ENCODE results near the gene ATP6V1B1.

Gene ATP6V1B1

DNA sequence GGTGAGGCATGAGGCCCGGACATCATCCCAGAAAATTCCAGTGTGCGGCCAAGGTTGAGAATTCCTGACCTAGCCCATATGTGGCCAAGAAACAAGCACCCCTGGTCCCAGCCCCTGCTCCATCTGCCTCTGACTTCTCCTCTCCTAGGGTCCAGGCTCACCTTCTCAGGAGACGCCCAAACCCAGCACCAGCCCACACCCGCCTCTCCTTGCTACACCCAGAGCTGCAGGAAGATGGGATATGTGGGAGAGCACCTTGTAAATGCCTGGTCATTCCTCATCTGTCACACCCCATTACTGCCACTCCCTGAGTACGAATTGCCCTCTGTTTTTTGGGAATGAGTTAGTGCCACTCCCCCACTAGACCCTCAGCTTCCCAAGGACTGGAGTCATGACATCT is 7.3 kb upstream of the ATP6V1B1 start:
- DNase-seq, result no peak

DNA sequence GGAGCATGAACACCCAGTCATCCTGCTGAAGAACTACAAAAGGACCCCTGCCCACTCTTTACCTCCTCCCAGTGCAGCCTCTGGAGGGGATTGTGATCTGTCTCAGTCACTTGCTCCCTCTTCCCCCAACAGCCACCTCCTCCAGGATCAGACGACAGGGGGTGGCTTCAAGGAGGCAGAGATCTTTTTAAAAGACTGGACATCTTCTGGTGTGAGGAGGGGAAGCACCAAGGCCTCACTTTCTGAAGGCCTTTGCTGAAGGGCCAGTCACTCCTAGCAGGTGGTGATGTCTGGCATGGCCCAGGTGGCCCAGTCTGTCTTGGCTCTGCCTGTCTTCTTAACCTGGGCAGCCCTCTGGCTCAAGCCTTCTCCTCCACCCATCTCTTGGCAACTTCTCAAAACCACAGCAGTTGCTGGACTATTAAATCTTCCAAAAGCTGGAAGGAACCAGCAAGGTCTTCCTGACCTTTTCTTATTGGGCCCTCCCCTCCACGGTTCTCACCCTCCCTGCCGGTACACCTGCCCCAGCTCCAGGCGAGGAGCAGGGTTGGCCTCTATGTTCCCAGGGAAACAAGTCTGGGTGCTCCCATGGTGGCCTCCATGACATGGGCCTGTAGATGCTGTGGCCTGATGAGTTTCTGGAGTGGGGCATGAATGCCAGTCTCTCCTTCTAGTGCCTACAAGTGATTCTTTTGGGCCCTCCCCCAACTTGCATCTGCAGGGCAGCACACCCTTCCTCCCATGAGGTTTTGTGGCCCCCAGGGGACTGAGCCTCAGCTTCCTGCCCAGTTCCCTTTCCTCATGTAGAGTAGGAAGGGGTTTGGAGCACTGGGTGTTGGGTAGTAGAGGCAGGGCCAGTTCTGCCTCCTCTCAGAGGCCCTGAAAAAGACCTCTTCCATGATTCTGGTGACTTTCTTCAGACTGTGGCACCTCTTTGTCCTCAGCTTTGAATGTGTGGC is 5.0 kb upstream of the ATP6V1B1 start:
- DNase-seq, result no peak

DNA sequence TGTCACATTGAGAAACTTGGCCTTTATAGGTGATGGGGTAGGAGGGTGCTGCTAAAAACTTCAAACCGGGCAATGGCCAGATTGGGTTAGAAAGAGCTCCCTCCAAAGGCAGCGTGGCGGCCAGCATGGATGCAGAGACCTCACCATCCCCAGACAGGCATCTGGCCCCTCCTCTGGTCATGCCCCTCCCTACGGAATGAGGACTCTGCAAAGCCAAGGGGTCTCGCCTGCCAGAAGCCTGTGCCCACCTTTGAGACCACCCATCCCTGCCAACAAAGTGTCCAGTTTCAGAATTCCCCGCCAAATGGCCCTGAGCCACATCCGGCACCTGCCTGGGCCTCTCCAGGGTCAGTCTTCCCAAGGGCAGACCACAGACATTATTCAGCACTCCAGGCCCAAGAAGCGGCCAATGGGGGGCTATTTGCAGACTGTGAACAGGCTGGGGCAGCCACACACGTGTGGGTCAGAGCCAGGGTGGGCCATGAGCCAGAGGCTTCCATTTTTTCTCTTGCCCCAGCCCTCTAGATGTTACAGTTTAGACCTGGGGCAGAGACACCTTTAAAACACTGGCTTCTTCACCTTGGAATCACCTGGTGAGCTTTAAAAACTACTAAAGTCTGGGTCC is 4.2 kb upstream of the ATP6V1B1 start:
- no peak for DNase-seq

DNA sequence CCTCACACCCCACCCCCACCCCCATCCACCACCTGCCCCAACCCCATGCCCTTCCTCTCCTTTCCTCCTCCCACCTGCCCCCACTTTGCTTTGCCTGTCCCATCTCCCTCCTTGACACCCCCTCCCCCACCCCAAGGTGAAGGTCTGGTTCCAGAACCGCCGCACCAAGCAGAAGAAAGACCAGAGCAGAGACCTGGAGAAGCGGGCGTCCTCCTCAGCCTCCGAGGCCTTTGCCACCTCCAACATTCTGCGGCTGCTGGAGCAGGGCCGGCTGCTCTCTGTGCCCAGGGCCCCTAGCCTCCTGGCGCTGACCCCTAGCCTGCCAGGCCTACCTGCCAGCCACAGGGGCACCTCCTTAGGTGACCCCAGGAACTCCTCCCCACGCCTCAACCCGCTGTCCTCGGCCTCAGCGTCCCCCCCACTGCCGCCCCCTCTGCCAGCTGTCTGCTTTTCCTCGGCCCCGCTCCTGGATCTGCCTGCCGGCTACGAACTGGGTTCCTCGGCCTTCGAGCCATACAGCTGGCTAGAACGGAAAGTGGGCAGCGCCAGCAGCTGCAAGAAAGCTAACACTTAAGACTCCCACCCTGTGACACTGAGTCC is 3.0 kb upstream of the ATP6V1B1 start:
- DNase-seq, result no peak

DNA sequence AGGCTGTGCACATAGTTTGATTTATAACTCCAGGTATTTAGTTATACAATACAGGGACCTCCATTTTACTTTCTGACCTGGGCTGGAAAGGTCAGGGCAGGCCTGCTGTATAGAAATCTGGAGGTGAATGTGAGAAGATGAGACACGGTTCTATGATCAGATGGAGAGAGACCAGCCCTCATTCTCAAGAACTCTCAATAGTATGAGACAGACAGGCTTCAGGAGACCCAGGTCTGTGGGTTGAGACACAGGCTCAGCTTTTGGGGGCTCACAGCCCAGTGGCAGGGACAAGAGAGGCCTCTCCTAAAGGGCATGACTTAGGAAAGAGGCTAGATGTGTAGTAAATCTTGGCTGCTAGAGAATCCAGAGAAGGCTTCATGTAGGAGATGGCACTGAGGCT is 719 bp upstream of the ATP6V1B1 start:
- DNase-seq, result no peak

DNA sequence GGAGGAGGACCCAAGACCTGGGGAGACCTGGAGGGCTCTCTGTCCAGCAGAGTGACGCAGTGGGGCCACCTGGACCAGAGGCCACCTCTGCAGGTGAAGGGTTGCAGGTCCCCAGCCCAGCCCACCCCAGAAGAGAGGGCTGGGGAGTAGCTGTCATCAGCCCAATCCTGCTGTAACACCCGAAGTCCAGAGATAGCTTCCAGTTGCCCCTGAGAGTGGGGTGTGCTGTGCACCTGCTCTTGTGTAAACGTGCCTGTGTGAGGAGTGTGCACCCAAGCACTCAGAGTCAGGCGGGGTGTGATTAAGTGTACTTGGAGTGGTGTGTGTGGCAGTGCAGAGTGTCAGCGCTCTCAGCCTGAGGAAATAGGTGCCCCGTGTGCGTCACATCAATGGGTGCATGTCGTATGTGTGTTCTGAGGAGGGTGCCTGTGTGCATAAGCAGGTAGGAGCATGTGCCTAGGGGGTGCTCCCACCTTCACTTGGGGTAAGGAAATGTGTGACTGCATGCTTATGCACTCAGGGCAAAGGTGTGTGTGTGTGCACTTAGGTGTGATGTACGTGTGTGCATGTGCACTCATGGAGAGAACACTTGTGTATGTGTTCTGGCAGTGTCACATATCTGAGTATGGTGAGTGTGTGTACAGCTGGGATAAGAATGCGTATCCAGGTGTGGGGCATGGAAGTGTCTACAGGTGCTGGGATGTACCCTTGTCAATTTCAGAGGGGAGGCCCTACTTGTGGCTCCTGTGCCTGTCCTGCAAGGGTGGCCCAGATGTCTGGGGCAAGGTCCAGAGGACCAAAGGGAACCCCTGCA is 672 bp downstream of the ATP6V1B1 start:
- DNase-seq, result no peak

DNA sequence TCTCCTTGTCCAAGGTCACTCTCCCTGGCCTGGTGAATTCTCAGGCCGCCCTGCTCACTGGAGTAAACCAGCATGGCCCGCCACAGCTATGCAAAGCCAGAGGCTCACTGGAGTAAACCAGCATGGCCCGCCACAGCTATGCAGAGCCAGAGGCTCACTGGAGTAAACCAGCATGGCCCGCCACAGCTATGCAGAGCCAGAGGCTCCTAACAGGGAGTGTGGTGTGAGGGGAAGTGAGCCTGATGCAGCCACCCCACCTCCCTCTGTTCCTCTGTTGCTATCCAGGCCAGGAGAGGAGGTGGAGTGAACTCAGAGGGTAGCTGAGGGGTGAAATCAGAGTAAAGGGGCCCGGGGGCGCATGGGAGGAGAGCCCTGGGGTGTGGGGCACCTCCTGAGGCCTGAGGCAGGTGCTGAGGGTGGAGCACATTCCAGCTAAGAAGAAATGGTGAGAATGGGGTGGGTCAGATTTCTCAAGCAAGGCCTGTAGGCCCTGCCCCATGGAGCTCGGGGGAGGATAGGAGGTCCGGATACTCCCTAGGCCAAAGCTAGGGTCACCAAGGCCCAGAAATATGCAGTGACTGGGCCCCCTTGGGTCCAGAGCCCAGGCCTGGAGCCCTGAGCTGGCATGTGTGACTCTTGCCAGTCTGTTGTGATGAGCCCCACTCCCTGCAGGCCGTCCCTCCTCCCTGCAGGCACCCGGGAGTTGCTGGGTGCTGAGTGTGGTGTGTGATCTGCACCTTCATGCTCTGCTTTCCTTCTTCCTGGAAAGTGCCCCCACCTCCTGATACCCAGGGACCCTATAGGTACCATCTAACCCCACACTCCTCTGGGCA is 1.5 kb downstream of the ATP6V1B1 start:
- no peak for DNase-seq

DNA sequence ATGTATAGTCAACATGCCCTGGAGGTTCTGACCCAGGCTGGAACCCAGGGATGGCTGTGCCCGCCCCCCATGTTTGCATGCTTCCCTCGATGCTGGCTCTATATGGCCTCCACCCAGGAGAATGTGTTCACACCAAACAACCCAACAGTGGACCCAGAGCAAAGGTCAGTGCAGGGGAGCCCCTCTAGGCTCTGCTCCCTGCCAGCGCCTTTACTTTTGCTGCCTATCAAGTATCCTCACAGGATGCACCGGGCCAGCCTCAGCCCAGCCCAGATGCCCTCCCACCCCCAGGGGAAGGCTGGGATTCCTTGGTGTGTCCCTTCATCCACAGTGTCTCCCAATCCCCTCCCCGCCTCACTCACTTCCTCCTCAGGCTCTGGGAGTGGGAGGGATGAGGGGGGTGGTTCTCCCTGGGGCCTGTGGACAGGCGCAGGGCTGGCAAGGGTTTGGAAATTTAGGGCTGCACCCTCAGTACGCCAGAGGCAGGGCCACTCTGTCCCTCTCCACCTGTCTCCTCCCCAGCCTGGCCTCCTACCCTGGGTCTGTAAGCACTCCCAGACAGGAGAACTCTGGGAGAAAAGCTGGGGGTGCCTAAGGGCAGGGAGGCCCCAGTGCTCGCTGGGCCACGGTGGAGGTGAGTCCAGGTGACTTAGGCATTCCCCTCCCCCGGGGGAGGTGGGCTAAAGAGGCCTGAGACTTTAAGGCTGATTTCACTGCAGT is 2.3 kb downstream of the ATP6V1B1 start:
- DNase-seq, result no peak

DNA sequence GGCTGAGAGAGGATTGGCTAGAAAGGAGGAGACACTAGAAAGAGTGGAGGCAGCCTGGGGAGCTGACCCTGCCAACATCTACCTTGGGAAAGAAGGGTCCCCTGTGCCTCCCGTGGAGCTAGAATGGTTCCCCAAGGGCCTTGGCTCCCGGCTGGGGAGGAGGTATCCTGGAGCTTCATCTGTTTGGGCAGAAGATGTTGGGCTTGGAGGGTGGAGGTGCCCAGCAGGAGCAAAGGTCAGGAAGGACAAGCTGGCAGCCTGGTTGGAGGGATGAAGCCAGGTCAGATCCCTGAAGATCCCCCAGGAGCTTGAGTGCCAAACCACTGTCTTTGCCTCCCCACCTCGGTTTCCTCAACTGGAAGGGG is 2.9 kb downstream of the ATP6V1B1 start:
- no peak for DNase-seq

DNA sequence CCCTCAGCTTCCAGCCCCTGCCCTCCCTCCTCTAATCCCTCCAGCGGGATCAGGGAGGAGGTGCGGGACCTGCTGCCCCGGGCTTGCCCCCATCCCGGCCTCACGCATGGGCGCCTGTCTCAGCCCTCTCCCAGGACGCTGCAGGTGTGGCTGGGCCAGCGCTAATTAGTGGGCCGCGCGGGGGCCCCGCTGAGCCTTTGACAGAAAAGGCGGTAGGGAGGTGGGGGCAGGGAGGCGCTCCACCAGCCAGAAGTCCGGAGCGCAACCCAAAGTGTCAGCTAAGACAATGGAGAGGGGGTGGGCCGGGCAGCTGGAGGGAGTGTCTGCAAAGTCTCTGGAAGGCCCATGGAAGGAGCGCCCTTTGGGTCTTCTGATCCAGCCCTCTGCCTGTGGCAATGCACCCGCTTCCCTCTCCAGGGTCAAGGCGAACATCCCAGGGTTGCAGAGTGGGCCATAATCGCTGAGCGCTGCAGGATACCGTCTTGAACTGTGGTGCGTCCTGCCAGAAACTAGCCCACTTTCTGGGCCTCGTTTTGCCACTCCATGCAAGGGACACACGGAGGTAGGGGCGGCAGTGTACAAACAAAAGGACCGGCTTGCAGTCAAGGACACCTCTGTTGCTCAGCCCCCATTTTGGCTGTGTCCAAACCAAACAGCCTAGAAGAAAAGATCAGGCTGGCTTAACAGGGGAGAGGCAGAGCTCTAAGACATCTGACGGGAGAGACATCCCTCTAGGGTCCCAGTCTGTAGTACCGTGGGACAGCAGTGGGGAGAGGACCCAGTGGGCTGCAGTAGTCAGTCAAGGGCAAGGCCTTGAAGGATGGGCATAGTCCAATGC is 3.5 kb downstream of the ATP6V1B1 start:
- DNase-seq, result no peak

DNA sequence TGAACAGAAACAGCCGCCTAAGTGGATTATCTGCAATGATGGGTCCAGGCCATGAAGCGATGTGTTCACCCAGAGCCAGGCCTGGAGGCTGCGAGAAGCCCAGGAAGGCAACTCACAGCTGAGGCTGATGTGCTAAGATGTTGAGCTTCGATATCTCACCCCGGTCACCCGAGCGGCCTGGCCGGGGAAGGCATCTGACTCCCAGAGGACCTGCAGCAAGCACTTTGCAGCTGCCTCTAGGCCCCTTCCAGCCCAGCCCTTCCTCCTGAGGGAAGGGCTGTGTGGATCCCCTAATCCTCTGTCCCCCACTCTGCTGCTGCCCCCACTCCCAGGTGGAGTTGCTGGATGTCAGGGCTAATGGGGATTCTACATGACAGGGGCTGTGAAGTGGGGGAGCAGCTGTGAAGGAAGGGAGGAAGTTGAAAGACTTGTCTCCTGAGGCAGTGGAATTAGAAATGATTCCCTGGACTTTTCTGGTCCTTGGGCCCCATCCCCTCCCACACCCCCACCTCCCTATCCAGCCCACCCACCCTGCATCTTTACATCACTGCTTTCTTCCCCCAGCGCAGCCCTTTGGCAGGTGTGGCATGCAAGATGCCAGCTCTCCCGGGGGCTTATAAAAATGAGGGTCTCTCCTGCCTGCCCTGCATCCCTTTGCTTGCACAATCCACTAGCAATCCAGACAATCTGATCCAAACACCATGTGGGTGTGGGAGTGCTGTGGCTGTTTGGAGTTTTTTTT is 4.3 kb downstream of the ATP6V1B1 start:
- no peak for DNase-seq

DNA sequence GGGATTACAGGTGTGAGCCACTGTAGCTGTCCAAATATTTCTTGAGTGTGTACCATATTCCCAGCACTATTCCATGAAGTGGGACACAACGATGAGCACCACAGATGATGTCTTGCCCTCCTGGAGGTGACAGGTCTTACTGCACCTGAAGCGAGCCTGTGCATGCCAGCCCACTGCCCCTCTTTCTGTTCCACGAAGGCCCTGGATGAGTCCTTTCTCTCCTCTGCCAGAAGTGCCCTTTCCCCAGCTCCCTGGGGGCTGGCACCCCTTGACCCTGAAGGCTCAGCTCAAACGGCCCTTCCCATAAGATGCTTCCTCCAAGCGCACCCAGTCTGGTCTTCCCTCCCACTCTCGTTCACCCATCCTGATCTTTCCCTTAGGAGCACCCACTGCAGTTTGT is 5.5 kb downstream of the ATP6V1B1 start:
- no peak for DNase-seq

DNA sequence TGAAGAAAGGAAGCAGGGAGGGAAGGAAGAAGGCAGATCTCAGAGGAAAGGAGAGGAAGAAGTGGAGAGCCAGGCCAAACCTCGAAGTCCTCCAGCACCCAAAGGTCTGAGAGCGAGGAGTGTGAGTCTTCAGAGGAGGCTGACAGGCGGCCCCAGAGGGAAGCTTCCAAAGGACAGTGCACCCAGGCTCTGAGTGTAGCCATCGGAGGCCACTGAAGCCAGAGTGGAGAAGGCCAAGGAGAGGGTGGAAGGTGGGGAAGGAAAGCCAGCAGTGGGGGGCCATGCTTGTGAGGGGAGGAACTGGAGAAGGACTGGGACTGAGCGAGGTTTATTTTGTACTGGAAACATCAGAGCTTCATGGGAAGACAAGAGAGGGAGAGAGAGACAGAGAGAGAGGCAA is 6.0 kb downstream of the ATP6V1B1 start:
- DNase-seq, result no peak

DNA sequence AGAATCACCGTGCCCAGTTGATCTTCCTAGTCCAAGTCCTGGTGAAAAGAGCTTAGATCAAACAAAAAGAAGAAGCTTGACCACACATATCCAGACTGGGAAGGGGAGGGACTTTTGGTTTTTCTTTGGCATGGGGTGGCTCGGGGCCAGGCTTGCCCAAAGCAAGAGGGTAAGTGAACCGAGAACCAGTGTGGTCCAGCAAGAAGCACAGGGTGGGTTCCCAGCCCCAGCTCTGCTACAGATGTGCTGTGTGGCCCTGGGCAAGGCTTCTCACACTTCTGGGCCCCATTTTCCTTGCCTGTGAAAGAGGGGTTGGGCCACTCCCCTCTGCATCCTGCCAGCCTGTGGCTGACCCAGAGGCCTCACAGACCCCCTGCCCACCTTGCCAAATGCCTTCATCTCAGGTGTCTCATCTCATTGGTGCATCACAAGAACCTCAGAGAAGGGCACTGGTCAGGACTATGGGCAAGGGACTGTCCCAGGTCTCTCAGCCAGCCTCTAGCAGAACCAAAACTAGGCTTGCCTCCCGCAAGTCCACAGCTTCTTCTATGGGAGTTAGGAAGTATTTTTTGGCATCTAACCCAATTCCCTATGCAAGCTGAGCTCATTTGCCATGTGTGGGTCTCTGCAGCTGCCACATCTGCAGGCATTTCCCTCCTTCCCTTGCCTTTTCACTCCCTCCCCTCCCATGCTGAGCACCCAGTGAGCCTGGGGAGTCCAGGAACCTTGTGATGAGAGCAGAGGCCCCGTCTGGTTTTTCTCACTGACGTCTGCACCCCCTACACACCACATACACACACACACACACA is 6.9 kb downstream of the ATP6V1B1 start:
- DNase-seq, result no peak

DNA sequence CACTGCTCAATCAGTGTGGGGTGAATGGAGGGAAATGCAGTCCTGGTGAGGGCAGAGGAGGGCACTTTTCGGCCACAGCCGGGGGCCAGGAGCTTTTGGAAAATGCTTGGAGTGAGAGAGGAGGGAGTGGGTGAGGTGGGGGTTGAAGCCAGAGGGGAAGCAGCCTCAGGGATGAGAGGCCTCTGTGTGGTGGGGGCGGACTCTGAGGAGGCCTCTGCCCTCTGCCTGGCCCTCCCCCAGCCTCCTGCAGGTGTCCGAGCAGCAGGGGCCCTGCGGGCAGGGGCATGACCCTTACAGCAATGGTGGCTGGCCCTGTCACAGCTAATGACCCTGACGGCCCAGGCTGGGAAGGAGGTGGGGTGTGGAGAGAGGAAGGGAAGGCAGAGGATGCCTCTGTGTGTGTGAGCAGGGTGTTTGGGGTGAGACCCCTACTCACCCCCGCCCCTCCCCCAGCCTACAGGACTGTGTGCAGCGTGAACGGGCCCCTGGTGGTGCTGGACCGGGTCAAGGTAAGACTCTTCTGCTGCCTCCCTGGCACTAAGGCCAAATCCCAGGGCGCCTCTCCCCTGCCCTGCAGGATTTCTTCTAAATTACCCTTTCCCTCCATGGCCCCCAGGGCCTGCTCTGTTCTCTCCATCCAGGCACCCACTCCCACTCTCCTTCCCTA is 7.6 kb downstream of the ATP6V1B1 start:
- DNase-seq, result no peak

DNA sequence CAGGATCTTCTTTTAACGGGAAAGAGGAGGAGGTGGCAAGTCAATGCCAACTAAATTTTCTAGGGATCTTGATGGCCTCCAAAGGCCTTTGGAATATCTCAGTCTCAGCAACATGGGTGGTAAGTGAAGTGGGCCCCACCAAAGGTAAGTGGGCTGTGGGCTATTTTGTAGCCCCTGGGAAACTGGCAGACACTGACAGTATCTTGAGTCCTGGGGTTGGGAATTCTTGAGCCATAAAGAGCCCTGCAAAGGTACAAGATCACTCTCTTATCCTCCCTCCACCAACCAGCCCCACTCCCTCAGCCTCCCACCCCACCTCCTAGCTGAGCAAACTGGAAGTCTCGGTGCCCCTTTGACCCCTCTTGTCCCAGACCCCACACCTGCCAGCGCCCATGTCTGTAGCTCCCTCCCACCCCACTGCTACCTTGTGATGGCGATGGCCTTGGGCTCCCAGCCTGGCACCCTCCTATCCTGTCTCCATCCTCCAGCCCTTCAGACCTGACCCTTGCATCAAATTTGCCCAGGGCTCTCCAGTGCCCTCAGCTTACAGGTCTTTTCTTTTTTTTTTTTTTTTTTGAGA is 8.5 kb downstream of the ATP6V1B1 start:
- DNase-seq, result no peak

DNA sequence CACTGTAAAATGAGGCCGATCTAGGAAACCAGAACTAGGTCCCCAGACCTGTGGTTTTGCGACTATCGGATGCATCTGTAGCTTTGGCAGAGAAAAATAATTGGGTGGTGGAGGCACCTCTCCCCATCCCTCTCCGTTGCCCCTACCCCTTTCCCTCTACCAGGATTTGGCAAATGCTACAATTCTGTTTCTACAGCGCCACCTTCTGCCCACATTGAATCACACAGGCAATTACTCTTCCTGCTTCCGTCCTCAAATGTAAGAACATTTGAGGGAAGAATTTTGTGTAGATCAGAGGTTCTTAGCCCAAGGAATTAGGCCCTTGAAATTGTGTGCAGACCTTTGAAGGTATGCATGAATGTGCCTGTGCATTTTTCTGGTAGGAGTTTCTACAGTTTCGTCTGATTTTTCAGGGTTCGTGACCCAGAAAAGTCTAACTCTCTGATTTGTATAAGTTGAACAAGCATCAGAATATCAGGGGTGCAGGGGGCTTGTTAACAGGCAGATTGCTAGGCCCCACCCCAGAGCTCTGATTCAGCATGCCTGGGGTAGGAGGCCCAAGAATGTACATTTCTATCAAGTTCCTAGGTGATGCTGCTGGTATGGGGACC is 11.2 kb downstream of the ATP6V1B1 start:
- DNase-seq, result peak in 1 of 2 experiments; percentile 37

Data from SW 1271 (cell line).